Stimulated activated CD4-positive, alpha-beta T cell treated with anti-CD3 and anti-CD28 coated beads, Interleukin-1b, Interleukin-23, amount 100 ng/mL, for 4 hours (primary cell): ENCODE results near the gene SLC30A10.
"Not testable (repeated sequence)": the region's sequence is repeated elsewhere in the genome, so short reads cannot be mapped to it uniquely, and the experiment has no call there.

Source experiments
- DNase-seq, 2 donors: peaks; one replicate each; pipeline ENCODE4 v3.0.0-alpha.2; 2020; ENCODE audit warnings: low read depth in 2 of 2

The SLC30A10 gene

DNA sequence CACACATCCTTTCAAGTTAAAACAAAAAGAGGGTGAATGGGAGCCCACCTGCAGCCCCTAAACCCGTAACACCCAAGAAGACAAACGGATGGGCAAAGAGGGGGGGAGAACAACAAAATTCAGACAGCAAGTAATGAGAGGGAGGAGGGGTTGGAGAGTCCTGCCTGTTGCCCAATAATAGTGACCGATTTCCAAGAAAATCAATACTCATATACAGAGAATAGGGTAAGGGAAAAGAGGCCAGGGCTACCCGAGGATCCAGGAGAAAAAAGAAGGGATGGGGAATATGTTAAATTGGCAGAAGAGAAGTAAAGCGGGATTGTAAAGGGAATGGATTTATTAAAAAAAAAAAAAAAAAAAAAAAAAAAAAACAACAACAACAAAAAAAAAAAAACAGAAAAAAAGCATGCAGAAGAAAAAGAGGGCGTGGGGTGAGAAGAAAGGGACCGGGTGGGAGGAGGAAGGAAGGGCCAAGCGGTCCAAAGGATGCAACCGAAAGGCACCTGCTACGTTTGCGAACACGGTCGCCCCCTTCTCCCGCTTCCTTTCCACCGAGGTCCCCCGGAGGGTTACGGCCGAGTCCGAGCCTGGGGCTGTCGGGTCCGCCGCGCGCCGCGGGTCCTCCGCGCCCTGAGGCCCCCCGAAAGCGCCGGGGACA is 930 bp downstream of the SLC30A10 start:
- DNase-seq = no peak

GRCh38 chr1:219926363-219926998 is 1.9 kb downstream of the SLC30A10 start:
- DNase-seq = no peak

- DNase-seq = no peak
Measured at GRCh38 chr1:219924342-219924741, 4.0 kb downstream of the SLC30A10 start.

GRCh38 chr1:219917851-219918466 is 10.4 kb downstream of the SLC30A10 start:
- no peak for DNase-seq

- DNase-seq = no peak
Measured at GRCh38 chr1:219917281-219917680, 11.1 kb downstream of the SLC30A10 start.

GRCh38 chr1:219916257-219916656 is 12.1 kb downstream of the SLC30A10 start:
- DNase-seq = no peak

DNA sequence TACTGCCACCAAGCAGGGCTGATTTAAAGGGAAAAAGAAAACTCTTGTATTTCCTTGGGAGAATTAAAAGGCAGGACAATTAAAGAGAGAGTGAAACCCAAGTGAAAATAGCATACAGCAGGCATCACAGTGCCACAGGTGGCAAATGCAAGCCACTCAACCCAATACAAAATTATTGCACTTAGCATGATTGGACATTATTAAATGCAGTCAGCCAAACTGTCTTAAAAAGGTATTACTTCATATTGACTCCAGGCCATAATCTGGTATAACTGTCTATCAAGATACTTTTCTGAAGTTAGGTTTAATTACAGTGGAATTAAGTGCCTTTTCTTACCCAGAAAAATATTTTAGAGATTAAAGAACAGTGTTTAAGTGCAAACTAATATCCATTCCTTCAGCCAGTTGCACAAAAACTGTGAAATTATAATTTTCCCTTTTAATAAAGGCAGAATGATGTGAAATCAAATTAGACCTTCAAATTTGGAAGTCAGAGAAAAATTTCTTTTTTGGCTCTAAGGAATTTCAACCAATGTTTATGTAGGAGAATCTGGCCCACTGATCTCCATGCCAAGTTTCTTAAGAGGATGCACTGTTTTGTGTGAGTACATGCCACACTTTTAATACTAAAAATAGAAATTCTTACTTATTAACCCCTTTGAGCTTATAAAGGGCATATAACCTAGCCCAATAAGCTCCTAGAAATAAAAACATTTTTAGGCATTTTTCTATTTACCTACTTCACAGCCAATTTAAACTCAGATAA is 15.2 kb downstream of the SLC30A10 start:
- no peak for DNase-seq

- DNase-seq = no peak
Measured at GRCh38 chr1:219910716-219911115, 17.6 kb downstream of the SLC30A10 start.

DNA sequence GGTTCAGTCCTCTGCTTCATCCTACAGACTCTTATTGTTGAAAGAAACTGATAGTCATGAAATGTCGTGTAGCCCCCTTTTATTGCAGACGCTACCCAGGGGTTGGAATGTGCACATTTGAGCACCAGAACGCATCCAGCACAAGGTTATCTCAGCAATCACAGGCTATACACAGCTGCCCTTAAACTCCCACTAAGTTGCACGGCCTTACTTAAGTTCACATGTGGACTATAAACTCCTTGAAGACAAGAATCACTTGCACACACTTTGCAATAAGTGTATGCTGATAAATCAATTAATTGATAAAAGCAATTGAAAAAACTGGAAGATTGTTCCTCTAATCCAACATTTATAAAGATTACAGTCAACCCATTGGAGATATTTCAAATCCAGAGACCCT is 18.9 kb downstream of the SLC30A10 start:
- DNase-seq = no peak

DNA sequence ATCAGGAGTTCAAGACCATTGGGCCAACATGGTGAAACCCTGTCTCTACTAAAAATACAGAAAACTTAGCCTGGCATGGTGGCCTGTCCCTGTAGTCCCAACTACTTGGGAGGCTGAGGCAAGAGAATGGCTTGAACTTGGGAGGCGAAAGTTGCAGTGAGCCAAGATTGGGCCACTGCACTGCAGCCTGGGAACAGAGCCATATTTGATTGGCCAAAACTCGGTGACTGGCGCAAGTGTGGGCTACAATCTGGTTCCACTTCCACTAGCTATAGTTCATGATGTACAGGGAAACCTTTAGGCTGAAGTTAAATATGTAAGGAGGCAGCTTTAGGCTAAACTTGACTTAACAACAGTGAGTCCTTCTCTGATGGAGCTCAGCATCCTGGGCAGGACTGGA is 20.2 kb downstream of the SLC30A10 start:
- no peak for DNase-seq

GRCh38 chr1:219907772-219908070 is 20.6 kb downstream of the SLC30A10 start:
- DNase-seq = no peak

- no peak for DNase-seq
Measured at GRCh38 chr1:219906924-219907771, 21.2 kb downstream of the SLC30A10 start.

GRCh38 chr1:219906565-219906923 is 21.8 kb downstream of the SLC30A10 start:
- DNase-seq = not testable (repeated sequence)

- DNase-seq = no peak
Measured at GRCh38 chr1:219905524-219905923, 22.8 kb downstream of the SLC30A10 start.

GRCh38 chr1:219904934-219905333 is 23.4 kb downstream of the SLC30A10 start:
- DNase-seq = no peak

GRCh38 chr1:219903353-219903871 is 24.9 kb downstream of the SLC30A10 start:
- no peak for DNase-seq

GRCh38 chr1:219902951-219903350 is 25.4 kb downstream of the SLC30A10 start:
- no peak for DNase-seq

DNA sequence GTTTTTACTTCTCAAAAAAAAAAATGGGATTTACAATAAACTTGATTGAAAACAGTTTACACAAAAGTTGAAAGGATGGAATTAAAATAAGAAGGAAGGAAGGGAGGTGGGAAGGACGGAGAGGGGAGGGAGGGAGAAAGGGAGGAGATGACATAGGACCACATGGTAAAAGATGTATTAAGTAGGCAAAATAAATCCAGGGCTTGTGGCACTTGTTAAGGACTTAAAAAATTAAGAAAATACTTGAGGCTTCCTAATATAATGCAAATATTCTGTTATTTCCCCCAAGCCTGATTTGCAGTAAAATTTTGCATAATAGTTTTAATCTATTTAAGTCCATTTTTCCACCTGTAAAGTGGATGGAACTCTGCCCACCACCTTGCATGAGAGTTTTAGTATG is 27.5 kb downstream of the SLC30A10 start:
- no peak for DNase-seq

DNA sequence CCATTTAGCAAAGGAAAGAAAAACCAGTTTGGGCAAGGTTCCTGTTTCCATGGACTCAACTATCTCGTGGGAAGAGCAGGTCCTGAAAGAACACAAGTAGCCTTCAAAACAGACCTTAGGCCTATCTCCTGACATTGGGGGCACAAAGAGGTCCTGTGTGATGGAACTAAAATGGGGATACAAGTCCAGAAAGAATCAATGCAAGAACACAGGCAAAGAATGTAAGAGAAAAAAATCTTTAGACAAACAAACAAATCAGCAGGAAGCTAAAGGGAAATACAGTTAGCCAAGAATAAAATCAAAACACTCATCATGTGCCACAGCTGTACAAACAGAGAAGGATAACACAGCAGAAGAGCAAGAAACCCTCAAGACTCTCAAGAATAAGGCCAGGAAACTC is 28.2 kb downstream of the SLC30A10 start:
- DNase-seq = no peak

- DNase-seq = no peak
Measured at GRCh38 chr1:219898375-219898774, 30.0 kb downstream of the SLC30A10 start.

DNA sequence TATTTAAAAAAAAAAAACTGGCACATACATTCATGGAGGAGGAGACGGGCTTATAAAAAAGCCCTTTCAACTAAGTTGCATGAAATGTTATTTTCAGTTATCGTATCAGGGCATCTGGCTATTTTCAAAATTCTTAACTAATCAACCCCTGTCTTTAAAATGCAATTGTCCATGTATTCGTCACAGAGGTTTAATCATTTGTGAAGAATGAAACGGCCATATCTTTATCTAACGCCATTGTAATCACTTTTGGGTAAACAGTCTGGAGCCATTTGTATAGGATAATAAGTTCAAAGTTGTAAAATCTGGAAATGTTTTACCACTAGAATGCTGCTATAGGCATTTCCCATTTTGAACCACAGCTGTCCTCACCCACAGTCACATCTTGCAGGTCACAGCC is 30.4 kb downstream of the SLC30A10 start:
- DNase-seq = no peak

GRCh38 chr1:219892271-219892670 is 36.1 kb downstream of the SLC30A10 start:
- not testable (repeated sequence) for DNase-seq
